ENCODE results near the gene MAP3K21. TPM values are rescaled to one million over a fixed set of nuclear protein-coding genes. Genes with fewer than 3 reads are reported as not detected.
A peak's percentile ranks its signal among the peaks of the same experiment; 100 is the strongest.

MAP3K21 gene
- total and polyA plus RNA-seq, 2 donors, result 0.94 to 1.3 TPM

DNA sequence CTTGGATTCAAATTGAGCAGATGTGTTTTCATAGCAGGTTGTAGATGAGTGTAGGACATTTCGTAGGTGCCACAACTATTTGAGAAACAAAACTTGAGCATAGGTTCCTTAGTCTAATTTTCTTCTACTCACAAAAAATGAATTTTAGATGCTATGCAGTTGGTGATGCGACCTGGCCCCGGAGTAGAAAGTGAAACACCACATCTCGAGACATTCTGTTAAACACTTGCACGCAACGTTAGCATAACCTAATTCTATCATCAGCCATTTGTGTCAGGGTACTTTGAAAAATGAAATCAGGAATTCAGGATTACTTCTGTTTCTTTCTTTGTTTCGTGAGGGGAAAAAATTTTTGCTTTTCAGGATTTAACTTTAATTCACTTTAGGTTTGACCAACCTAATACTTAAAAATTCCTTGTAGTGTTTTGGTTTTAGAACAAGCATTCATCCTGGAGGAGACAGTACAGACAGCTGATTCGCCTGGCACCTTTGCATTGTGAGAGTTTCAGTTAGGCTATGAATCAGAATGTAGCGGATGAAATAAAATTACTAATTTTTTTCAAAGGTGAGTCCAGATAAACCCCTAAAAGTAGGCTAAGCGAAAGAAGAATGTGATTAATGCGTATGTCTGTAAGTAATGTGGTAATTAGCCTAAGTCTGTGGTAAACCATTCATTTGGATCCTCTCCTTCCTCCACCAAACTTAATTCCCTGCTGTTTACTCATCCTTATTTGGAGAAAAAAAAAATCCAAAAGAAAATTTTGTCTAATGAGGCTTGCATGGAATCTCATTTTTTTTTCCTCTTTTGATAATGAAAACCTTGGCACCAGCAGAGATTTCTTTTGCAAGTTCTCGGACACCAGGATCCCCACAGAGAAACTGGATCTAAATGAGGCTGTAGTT is 44.9 kb downstream of the MAP3K21 start:
- H3K27ac ChIP-seq (ENCODE audit: low read depth in 1 of 2, low read length in 1 of 2), result no peak overlapping the region
- H3K4me1 ChIP-seq (ENCODE audit: control insufficient read depth in 2 of 2, insufficient read depth in 2 of 2, low read length in 2 of 2), result no peaks in the 10 kb centered on the region
- no peaks in the 10 kb centered on the region for H3K9me3 ChIP-seq (ENCODE audit: control insufficient read depth in 2 of 2, insufficient read depth in 1 of 2, low read length in 1 of 2)
- no peak overlapping the region for H3K4me3 ChIP-seq (ENCODE audit: low read length in 2 of 2)
- H3K36me3 ChIP-seq (ENCODE audit: control insufficient read depth in 2 of 2, insufficient read depth in 2 of 2, low read length in 1 of 2), result no peaks in the 10 kb centered on the region
- no peaks in the 10 kb centered on the region for H3K27me3 ChIP-seq (ENCODE audit: control insufficient read depth in 2 of 2, insufficient read depth in 1 of 2, low read length in 1 of 2)
- WGBS, result 92% methylated on average over 12 of the region's 12 CpGs
- DNase-seq (ENCODE audit: low read depth in 6 of 9, low spot score in 9 of 9), result no peak

DNA sequence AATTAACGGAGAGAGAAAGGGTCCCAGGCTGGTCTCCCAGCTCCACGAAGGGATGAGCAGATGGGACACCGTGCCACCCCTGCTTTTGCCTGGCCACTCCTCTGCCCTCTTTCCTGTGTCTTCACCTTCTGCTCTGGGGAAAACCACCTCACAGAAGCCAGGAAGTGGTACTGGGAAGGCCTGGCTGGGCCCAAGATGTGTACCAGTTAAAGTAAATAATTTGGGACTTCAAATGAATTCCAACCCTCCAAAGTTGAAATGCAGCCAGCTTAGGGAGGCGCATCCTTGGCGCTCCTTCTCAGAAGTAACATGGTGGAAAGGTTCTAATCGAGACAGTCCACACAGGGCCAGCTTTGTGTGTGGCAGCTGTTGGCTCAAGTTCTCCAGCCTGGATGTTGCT is 45.7 kb downstream of the MAP3K21 start:
- Histone ChIP-seq H3K9me3 (ENCODE audit: control insufficient read depth in 2 of 2, insufficient read depth in 1 of 2, low read length in 1 of 2) (no peaks in the 10 kb centered on the region), H3K36me3 (ENCODE audit: control insufficient read depth in 2 of 2, insufficient read depth in 2 of 2, low read length in 1 of 2) (no peaks in the 10 kb centered on the region), H3K4me3 (ENCODE audit: low read length in 2 of 2) (no peak overlapping the region), H3K27me3 (ENCODE audit: control insufficient read depth in 2 of 2, insufficient read depth in 1 of 2, low read length in 1 of 2) (no peaks in the 10 kb centered on the region), H3K27ac (ENCODE audit: low read depth in 1 of 2, low read length in 1 of 2) (no peak overlapping the region), H3K4me1 (ENCODE audit: control insufficient read depth in 2 of 2, insufficient read depth in 2 of 2, low read length in 2 of 2) (no peaks in the 10 kb centered on the region)
- WGBS, result 94% methylated on average over 6 of the region's 6 CpGs
- DNase-seq (ENCODE audit: low read depth in 6 of 9, low spot score in 9 of 9), result no peak

DNA sequence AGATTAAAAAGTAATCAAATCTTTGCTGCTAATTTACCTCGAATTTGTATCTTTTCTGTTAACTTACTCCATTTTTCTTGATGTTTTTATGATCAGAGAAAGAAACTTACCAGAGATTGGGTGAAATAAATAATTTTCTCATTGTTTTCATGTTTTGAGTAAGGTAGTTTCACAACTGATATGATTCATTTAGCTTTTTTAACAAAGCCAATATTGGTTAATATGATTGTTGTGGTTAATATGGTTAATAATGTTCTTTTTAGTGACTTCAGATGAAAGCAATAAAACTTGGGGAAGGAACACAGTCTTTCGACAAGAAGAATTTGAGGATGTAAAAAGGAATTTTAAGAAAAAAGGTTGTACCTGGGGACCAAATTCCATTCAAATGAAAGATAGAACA is 48.1 kb downstream of the MAP3K21 start:
- DNase-seq (ENCODE audit: low read depth in 6 of 9, low spot score in 9 of 9), result no peak
- Histone ChIP-seq H3K4me3 (ENCODE audit: low read length in 2 of 2) (no peak overlapping the region), H3K27ac (ENCODE audit: low read depth in 1 of 2, low read length in 1 of 2) (no peak overlapping the region), H3K9me3 (ENCODE audit: control insufficient read depth in 2 of 2, insufficient read depth in 1 of 2, low read length in 1 of 2) (no peaks in the 10 kb centered on the region), H3K4me1 (ENCODE audit: control insufficient read depth in 2 of 2, insufficient read depth in 2 of 2, low read length in 2 of 2) (no peaks in the 10 kb centered on the region), H3K36me3 (ENCODE audit: control insufficient read depth in 2 of 2, insufficient read depth in 2 of 2, low read length in 1 of 2) (no peaks in the 10 kb centered on the region), H3K27me3 (ENCODE audit: control insufficient read depth in 2 of 2, insufficient read depth in 1 of 2, low read length in 1 of 2) (no peaks in the 10 kb centered on the region)
- WGBS, result 90% methylated on average over 2 of the region's 2 CpGs

DNA sequence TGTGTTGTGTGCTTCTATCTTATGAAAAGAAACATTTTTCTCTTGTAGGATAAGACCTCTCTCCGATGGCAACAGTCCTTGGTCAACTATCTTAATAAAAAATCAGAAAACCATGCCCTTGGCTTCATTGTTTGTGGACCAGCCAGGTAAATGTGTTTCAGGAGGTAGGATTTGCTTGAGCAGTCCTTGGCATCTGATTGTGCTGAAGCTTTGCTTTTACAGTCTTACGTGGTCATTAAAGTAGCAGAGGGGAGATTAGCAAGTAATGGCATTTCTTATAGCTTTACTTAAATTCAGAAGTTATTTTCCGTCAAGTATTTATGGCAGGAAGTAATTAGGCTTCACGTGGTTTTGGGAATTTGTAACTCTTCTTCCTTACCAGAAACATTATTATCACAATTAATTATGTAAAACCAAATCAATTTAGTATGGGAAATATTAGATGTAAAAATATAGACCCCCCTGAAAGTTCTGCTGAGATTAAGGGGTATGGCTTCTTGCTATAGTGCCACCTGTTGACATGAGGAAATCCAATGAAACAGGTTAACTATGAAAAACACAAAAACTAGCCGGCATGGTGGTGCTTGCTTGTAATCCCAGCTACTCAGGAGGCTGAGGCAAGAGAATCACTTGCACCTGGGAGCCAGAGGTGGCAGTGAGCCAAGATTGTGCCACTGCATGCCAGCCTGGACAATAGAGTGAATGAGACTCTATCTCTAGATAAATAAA is 49.0 kb downstream of the MAP3K21 start:
- Histone ChIP-seq H3K4me3 (ENCODE audit: low read length in 2 of 2) (no peak overlapping the region), H3K27ac (ENCODE audit: low read depth in 1 of 2, low read length in 1 of 2) (no peak overlapping the region), H3K27me3 (ENCODE audit: control insufficient read depth in 2 of 2, insufficient read depth in 1 of 2, low read length in 1 of 2) (no peaks in the 10 kb centered on the region), H3K4me1 (ENCODE audit: control insufficient read depth in 2 of 2, insufficient read depth in 2 of 2, low read length in 2 of 2) (no peaks in the 10 kb centered on the region), H3K9me3 (ENCODE audit: control insufficient read depth in 2 of 2, insufficient read depth in 1 of 2, low read length in 1 of 2) (no peaks in the 10 kb centered on the region), H3K36me3 (ENCODE audit: control insufficient read depth in 2 of 2, insufficient read depth in 2 of 2, low read length in 1 of 2) (no peaks in the 10 kb centered on the region)
- DNase-seq (ENCODE audit: low read depth in 6 of 9, low spot score in 9 of 9), result no peak
- 88% methylated on average over 5 of the region's 5 CpGs for WGBS

DNA sequence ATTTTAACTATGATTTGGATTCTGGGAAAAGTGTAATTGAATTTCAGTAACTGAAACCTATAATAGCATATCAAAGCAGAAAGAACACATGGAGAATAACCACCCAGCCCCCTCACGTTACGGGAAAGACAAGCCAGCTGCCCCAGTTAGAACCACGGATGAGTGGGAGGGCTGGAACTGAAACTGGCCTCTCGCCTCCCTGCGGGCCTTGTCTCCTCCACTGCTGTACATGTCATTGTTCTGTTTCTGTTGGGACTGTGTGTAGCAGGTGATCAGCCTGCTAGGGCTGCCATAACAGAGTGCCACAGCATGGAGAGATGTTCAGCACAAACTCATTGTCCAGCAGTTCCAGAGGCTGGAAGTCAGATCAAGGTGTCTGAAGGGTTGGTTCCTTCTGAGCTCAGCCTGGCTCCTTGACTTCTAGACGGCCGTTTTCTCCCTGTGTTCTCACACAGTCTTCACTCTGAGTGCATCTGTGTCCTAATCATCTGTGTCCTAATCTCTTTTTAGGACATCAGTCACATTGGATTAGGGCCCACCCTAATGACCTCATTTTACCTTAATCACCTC is 52.4 kb downstream of the MAP3K21 start:
- DNase-seq (ENCODE audit: low read depth in 6 of 9, low spot score in 9 of 9), result no peak
- WGBS, result 88% methylated on average over 7 of the region's 7 CpGs
- Histone ChIP-seq H3K9me3 (ENCODE audit: control insufficient read depth in 2 of 2, insufficient read depth in 1 of 2, low read length in 1 of 2) (no peaks in the 10 kb centered on the region), H3K4me3 (ENCODE audit: low read length in 2 of 2) (no peak overlapping the region), H3K36me3 (ENCODE audit: control insufficient read depth in 2 of 2, insufficient read depth in 2 of 2, low read length in 1 of 2) (no peaks in the 10 kb centered on the region), H3K27ac (ENCODE audit: low read depth in 1 of 2, low read length in 1 of 2) (peak overlapping the region in 1 of 2 donors; percentile 1), H3K4me1 (ENCODE audit: control insufficient read depth in 2 of 2, insufficient read depth in 2 of 2, low read length in 2 of 2) (no peaks in the 10 kb centered on the region), H3K27me3 (ENCODE audit: control insufficient read depth in 2 of 2, insufficient read depth in 1 of 2, low read length in 1 of 2) (no peaks in the 10 kb centered on the region)

DNA sequence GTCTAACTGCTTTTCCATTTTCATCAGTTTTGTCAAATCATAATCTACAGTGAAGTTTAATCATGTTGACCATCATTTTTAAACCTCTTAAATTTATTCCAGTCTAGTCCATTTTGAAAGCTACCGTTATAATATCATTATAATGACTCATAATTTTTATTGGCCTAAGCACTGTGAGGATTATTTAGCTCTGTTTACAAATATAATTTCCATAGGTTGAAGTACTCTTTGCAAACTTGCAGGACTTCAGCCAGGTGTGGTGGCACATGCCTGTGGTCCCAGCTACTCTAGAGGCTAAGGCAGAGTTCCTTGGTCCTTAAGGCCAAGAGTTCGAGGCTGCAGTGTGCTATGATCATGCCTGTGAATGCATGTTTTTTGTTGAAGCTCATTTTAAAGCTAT is 54.3 kb downstream of the MAP3K21 start:
- Histone ChIP-seq H3K9me3 (ENCODE audit: control insufficient read depth in 2 of 2, insufficient read depth in 1 of 2, low read length in 1 of 2) (no peaks in the 10 kb centered on the region), H3K27me3 (ENCODE audit: control insufficient read depth in 2 of 2, insufficient read depth in 1 of 2, low read length in 1 of 2) (no peaks in the 10 kb centered on the region), H3K27ac (ENCODE audit: low read depth in 1 of 2, low read length in 1 of 2) (no peak overlapping the region), H3K4me3 (ENCODE audit: low read length in 2 of 2) (no peak overlapping the region), H3K36me3 (ENCODE audit: control insufficient read depth in 2 of 2, insufficient read depth in 2 of 2, low read length in 1 of 2) (no peaks in the 10 kb centered on the region), H3K4me1 (ENCODE audit: control insufficient read depth in 2 of 2, insufficient read depth in 2 of 2, low read length in 2 of 2) (no peaks in the 10 kb centered on the region)
- 93% methylated on average over 2 of the region's 2 CpGs for WGBS
- DNase-seq (ENCODE audit: low read depth in 6 of 9, low spot score in 9 of 9), result no peak

DNA sequence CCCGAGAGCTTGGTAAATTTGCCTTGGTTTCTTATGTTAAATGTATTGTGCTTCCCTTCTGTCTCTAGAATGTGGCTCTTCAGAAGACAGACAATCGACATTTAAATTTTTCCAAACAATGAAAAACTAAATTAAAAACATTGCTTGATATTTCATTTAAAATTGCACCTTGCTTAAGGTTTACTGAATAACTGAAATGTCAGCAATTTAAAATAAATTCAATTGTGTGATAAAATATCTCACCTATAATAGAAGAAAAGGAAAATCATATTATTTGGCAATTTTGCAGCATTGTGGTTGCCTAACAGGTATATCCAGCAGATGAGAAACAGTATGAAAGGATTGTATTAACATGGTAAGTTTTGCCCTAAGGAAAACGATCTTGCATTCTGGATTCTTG is 56.5 kb downstream of the MAP3K21 start:
- 98% methylated on average over 3 of the region's 3 CpGs for WGBS
- DNase-seq (ENCODE audit: low read depth in 6 of 9, low spot score in 9 of 9), result no peak
- Histone ChIP-seq H3K4me3 (ENCODE audit: low read length in 2 of 2) (no peak overlapping the region), H3K27ac (ENCODE audit: low read depth in 1 of 2, low read length in 1 of 2) (no peak overlapping the region), H3K27me3 (ENCODE audit: control insufficient read depth in 2 of 2, insufficient read depth in 1 of 2, low read length in 1 of 2) (no peaks in the 10 kb centered on the region), H3K9me3 (ENCODE audit: control insufficient read depth in 2 of 2, insufficient read depth in 1 of 2, low read length in 1 of 2) (no peaks in the 10 kb centered on the region), H3K36me3 (ENCODE audit: control insufficient read depth in 2 of 2, insufficient read depth in 2 of 2, low read length in 1 of 2) (no peaks in the 10 kb centered on the region), H3K4me1 (ENCODE audit: control insufficient read depth in 2 of 2, insufficient read depth in 2 of 2, low read length in 2 of 2) (no peaks in the 10 kb centered on the region)

DNA sequence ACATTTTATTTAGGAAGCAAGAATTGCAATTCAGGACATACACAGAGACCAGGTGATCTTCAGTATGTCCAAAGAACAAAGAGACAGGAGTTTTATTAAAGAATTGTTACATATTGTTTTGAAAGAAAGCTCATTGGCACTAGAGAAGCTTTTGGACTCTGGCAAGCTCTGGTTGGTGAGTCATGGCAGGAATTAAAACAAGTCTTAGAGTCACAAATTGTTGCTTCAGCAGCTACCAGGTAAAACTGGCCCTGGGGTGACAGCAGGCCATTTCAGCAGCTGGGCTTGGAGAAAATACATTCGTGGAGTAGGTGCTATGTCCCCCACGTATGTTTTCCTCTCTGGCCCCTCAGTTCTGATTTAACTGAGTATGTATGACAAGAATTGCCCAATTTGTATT is 58.8 kb downstream of the MAP3K21 start:
- Histone ChIP-seq H3K27me3 (ENCODE audit: control insufficient read depth in 2 of 2, insufficient read depth in 1 of 2, low read length in 1 of 2) (no peaks in the 10 kb centered on the region), H3K9me3 (ENCODE audit: control insufficient read depth in 2 of 2, insufficient read depth in 1 of 2, low read length in 1 of 2) (no peaks in the 10 kb centered on the region), H3K36me3 (ENCODE audit: control insufficient read depth in 2 of 2, insufficient read depth in 2 of 2, low read length in 1 of 2) (no peaks in the 10 kb centered on the region), H3K4me1 (ENCODE audit: control insufficient read depth in 2 of 2, insufficient read depth in 2 of 2, low read length in 2 of 2) (no peaks in the 10 kb centered on the region), H3K27ac (ENCODE audit: low read depth in 1 of 2, low read length in 1 of 2) (no peak overlapping the region), H3K4me3 (ENCODE audit: low read length in 2 of 2) (no peak overlapping the region)
- no peak for DNase-seq (ENCODE audit: low read depth in 6 of 9, low spot score in 9 of 9)
- WGBS, result 96% methylated on average over 2 of the region's 2 CpGs

DNA sequence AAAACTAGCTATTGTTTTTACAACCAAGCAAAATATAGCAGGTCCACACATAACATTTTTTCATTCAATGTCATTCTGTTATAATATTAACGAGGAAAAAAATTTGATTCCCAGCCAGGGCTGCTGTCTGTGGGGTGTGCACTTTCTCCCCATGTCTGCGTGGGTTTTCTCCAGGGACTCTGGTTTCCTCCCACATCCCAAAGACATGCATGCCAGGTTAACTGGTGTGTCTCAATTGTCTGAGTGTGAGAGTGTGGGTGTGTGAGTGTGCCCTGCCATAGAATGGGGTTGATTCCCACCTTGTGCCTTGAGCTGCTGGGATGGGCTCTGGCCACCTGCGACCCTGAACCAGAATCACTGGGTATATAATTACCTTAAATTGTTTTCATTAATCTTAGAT is 60.1 kb downstream of the MAP3K21 start:
- no peak overlapping the region for H3K4me3 ChIP-seq (ENCODE audit: low read length in 2 of 2)
- 76% methylated on average over 3 of the region's 3 CpGs for WGBS
- H3K4me1 ChIP-seq (ENCODE audit: control insufficient read depth in 2 of 2, insufficient read depth in 2 of 2, low read length in 2 of 2), result no peaks in the 10 kb centered on the region
- no peaks in the 10 kb centered on the region for H3K27me3 ChIP-seq (ENCODE audit: control insufficient read depth in 2 of 2, insufficient read depth in 1 of 2, low read length in 1 of 2)
- no peak for DNase-seq (ENCODE audit: low read depth in 6 of 9, low spot score in 9 of 9)
- H3K27ac ChIP-seq (ENCODE audit: low read depth in 1 of 2, low read length in 1 of 2), result no peak overlapping the region
- H3K36me3 ChIP-seq (ENCODE audit: control insufficient read depth in 2 of 2, insufficient read depth in 2 of 2, low read length in 1 of 2), result no peaks in the 10 kb centered on the region
- H3K9me3 ChIP-seq (ENCODE audit: control insufficient read depth in 2 of 2, insufficient read depth in 1 of 2, low read length in 1 of 2), result no peaks in the 10 kb centered on the region

All from thymus (tissue), 11 donors.